IMR-90 (cell line): ENCODE measurements around the gene UGGT1.

ENCODE experiments used
- BHLHE40 ChIP-seq: fragments of 150-350 bp; IDR thresholded peaks from 2 replicates; pipeline ENCODE4 v1.6.1; 2016; ENCODE audit warnings: mild to moderate bottlenecking, low read depth, low read length
- CTCF ChIP-seq: conservative IDR thresholded peaks from 2 replicates; pipeline ENCODE4 v1.5.1; 2012; ENCODE audit warnings: mild to moderate bottlenecking, low read depth, low read length, improper control_type of control experiment

- TF ChIP-seq BHLHE40 (no peak), CTCF (no peak)
Measured at GRCh38 chr2:128197059-128197458, 106.1 kb downstream of the UGGT1 start.
